Stimulated activated CD4-positive, alpha-beta T cell treated with anti-CD3 and anti-CD28 coated beads, Interleukin-1b, Interleukin-23, amount 100 ng/mL, for 1 hour (primary cell): ENCODE data around the gene FAM50A.

Experiments
- DNase-seq, 2 donors: peaks; one replicate each; pipeline ENCODE4 v3.0.0-alpha.2; 2020; ENCODE audit warnings: low read depth in 2 of 2

Gene FAM50A

GRCh38 chrX:154413142-154413541 is 30.8 kb upstream of the FAM50A start:
- no peak for DNase-seq

DNA sequence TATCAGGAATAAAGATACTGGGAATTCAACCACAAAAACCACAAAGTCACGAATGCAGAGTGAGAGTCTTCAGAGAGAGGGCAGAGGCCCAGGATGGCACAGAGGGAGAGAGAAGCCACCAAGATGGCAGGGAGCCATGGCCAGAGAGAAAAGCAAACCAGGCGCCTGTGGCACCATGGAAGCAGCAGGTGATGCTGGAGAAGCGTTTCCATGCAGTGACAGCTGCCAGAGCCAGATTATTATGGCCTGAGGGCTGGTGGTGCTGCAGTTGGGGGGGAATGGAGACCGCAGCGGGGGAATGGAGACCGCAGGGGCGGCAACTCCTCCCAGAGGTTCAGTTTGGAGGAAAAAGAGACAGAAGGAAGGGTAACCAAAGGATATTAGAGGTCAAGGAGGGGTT is 26.8 kb upstream of the FAM50A start:
- no peak for DNase-seq

DNA sequence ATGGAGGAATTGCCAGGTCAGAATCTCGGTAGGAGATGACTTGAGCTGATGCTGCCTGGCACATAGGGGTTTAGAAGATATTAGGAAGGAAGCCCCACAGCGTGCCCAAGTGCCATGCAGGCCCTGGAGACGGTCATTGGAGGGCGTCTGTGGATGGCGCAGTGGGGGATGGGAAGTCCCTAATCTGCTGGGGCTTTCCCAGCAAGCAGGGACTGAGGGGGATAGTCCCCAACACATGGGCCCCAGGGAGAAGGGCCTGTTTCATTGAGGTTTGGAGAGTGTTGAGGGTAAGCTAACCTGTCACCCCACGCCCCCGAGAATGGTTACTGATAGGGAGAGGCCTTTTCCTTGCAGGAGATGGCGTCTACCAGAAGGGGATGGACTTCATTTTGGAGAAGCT is 24.8 kb upstream of the FAM50A start:
- DNase-seq = no peak

- DNase-seq = no peak
These were observed 24.1 kb upstream of the FAM50A start for GRCh38 chrX:154419688-154420401.

DNA sequence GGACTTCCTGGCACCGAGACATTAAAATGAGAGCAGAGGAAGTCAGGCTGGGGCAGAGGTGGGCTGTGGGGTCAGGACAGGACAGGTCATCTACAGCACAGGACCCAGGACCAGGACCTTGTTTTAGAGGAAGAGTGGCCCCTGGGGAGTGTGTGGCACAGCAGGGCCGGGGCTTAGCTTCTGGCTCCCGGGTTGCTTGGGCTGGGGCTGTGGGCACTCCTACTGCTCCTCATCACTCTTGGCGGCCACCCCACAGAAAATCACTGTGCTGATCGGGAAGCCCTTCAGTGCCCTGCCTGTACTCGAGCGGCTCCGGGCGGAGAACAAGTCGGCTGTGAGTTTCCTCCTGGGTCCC is 23.6 kb upstream of the FAM50A start:
- DNase-seq = no peak

DNA sequence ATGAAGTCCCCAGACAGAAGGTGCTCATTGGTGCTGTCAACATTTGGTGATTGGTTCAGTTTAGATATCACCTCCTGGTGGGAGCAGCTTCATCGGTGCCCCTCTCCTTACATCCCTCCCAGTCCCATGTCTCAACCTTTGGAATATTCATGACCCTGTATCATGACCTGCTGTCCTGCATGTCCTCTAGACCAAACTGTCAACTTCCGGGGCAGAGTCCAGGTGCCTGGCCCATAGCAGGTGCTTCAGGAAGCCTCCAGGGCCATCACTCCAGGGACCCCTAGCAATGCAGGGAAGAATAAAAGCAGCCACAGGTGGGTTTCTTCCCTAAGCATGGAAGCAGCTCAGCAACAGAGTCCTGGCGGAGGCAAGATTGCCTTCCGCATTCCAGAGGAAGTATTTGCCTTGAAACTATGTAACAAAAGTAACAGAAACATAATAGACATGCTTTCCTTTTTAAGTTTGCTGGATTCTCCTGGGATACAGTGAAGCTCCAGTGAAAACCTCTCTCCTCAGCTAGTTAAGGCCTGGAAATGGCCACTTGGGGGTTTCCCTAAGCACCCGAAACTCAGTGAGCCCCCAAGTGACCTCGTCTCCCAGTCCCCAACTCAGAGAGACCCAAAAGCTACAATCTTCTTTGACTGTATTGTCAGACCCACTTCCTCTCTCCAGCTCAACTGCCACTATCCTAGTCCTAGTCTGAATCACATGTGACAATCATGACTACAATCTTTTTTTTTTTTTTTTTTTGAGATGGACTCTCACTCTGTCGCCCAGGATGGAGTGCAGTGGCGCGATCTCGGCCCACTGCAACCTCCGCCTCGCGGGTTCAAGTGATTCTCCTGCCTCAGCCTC is 16.8 kb upstream of the FAM50A start:
- DNase-seq = no peak

- DNase-seq = peak; percentile 59 to 67
These were observed 15.5 kb upstream of the FAM50A start, which contains the start of gene ATP6AP1 for GRCh38 chrX:154428176-154429171. ATP6AP1 (plus strand) TSS chrX:154428677; CDS start chrX:154428693, 16 bp downstream.

DNA sequence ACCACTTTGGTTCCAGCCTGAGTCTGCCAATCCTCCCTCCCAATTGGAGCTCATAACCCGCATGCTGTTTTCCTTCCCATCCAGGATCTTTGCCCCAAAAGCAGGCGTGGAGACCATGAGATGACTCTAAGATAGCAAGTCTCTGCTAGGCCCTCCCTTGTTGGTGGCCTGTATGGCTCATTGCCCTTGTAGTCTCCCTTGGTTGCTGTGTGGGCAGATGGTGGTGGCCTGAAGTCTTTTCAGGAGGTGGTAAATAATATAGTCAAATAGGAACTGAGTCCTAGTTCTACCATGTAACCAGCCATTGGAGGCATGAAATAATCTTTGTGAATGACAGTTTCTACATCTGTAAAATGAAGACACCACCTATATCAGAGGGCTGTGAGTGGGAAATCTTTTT is 14.2 kb upstream of the FAM50A start:
- no peak for DNase-seq

DNA sequence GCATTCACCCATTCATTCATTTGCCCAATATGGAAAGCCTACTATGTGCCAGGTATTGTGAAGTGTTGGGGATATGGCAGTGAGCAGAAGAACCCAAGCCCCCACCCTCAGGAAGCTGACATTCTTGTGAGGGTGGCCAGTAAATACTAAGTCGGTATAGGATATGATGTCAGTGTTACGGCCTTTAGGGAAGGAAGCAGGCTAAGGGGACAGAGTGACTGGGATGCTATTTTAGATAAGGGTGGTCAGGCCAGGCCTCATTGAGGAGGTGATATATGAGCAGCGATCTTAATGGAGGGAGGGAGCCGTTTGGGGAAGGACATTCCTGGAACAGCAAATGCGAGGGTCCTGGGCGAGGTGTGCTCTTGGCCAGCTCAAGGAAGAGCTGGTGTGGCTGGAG is 13.5 kb upstream of the FAM50A start:
- DNase-seq = no peak

DNA sequence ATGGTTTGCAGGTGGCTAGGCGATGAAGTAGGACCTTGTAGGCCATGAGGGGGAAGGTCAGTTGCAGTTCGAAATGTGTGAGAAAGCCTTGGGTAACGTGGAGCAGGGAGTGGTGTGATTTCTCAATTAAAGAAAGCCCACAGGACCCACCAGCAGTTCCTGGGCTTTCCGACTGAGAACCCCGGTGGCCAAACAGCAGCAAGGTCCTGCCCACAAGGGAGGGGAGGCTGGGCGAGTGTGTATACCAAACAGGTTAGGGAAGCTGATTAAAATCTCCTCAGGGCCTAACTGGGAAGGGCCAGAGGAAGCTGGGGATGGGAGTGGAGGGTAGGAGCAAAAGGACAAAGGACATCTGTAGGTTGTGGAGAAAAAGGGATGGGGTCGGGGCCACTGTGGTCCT is 13.0 kb upstream of the FAM50A start:
- no peak for DNase-seq

DNA sequence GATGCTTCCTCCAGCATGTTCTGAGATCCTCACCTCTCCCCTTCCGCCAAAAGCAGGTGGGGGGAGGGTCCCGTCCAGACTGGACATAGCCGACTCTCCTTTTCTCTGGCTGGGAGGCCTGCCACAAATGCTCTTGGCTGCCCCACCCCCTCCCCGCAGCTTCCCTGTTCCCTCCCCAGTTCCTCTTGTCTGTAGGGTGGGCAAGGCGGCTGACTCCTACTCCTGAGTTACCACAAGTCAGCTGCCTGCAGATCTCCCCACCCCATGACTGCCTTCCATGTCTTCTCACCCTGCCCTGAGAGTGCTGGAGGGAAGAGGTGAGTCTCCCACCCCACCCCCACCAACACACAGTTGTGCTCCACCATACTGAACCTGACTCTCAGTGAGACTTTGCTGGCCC is 12.6 kb upstream of the FAM50A start:
- no peak for DNase-seq

GRCh38 chrX:154432210-154432609 is 11.7 kb upstream of the FAM50A start:
- DNase-seq = no peak

GRCh38 chrX:154433605-154434004 is 10.3 kb upstream of the FAM50A start:
- DNase-seq = no peak

- DNase-seq = no peak
These were observed 9.4 kb upstream of the FAM50A start for GRCh38 chrX:154434394-154435168.

DNA sequence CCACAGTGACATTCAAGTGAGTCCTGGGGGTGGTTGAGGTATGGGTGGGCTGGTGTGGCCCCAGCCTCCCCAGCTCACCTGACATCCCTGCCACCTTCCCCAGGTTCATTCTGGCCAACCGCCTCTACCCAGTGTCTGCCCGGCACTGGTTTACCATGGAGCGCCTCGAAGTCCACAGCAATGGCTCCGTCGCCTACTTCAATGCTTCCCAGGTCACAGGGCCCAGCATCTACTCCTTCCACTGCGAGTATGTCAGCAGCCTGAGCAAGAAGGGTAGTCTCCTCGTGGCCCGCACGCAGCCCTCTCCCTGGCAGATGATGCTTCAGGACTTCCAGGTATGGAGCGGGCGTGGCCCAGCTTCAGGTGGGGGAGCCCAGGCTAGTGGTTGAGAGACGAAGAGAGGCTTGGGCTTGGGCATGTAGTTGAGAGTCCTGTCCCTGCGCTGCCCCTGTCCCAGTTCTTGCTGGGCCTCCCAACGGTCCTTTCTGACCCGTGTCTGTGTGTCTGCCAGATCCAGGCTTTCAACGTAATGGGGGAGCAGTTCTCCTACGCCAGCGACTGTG is 8.7 kb upstream of the FAM50A start:
- DNase-seq = no peak

DNA sequence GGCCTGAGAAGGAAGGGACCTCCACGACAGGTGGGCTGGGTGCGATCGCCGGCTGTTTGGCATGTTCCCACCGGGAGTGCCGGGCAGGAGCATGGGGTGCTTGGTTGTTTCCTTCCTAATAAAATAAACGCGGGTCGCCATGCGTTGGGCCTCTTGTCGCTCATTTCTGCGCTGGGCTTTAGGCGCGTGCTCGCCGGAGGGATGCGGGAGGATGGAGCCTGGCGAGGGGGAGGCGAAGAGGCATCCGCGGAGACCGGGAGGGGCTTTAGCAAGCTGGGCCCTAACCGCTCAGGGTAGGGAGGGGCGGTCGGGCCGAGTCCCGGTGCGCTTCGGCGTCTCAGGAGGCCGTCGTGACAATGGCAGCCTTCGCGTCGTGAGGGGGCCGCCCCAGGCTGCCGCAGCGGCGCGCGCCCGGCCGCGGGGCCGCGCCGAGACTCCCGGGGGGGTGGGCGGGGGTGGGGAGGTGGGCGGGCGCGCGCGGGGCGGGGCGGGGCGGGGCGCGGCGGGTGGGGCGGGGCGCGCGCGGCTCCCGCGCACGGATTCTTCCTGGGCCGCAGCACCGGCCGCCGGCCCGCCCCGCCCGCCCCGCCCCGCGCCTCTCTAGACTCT is 7.5 kb upstream of the FAM50A start:
- DNase-seq = no peak

DNA sequence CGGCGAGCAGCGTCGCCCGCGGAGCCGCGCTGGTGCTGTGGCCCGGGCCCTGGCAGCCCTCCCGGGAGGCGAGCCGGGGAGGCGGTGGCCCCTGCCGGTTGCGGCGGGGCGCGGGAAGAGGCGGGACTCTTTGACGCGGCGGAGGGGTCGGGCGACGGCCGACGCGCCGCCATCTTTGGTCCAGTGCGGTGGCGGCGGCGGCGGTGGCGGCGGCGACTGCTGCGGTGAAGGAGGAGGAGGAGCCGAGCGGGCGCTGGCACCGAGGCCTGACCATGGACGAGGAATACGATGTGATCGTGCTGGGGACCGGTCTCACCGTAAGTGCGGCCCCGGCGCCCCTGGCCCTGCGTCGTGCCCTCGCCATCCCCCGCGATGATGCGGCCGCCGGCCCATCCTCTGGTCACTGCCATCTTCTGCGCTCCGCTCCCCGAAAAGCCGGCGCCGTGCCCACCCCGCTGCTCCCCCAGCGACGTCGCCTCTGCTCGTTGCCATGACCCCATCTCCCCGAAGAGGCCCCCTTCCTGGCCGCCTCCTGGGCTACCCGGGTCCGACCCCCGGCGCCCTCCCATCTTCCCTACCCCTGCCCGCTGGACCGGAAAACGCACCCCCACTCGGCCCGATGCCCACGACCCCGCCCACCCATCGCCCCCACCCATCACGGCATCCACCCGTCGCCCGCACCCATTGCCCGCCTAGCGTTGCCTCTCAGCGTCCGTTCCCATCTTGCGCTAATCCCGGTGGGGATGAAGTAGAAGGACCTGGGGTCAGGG is 6.8 kb upstream of the FAM50A start, which contains the start of gene GDI1:
Gene GDI1 (plus strand): TSS at position 172 of the 770 bp plus-strand sequence. CDS start 101 bp downstream, at position 273.
- no peak for DNase-seq

GRCh38 chrX:154437971-154438893 is 5.7 kb upstream of the FAM50A start:
- DNase-seq = no peak
